ENCODE results near the gene CCDC34.

DNA sequence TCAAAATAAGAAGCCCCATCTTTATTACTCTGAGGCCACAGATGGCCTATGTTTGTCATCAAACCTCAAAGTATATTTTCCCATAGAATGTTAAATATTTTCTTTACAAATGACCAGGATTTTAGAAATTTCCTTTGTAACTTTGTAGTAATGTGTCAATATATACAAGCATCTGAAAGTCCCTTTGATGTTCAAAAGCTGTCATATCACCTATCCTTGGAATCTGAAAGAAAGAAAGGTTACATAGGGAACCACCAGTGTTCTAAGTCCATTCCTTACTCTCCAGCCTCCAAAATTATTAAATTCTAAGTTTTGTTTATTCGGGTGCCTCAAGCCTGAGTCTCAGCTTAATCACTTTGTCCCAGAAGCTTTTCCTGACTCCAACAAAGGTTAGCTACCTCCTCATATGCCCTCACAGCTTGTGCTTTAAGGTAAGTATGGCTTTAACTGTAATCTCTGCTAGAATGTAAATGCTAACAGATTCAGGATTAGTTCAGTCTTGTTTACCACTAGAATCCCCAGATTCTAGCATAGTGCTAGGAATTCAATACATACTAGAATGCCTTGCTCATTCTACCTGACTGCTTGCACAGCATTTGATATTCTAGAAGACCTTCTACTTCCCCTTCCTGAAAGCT lies 32.3 kb downstream of the CCDC34 start:
- TF ChIP-seq, protein P1, sequence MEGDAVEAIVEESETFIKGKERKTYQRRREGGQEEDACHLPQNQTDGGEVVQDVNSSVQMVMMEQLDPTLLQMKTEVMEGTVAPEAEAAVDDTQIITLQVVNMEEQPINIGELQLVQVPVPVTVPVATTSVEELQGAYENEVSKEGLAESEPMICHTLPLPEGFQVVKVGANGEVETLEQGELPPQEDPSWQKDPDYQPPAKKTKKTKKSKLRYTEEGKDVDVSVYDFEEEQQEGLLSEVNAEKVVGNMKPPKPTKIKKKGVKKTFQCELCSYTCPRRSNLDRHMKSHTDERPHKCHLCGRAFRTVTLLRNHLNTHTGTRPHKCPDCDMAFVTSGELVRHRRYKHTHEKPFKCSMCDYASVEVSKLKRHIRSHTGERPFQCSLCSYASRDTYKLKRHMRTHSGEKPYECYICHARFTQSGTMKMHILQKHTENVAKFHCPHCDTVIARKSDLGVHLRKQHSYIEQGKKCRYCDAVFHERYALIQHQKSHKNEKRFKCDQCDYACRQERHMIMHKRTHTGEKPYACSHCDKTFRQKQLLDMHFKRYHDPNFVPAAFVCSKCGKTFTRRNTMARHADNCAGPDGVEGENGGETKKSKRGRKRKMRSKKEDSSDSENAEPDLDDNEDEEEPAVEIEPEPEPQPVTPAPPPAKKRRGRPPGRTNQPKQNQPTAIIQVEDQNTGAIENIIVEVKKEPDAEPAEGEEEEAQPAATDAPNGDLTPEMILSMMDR (IDR thresholded peaks at IDR 0.05), result no peak
- TF ChIP-seq POLR2A (IDR thresholded peaks at IDR 0.05), result no peak

Data from stomach (tissue), 4 donors.